ENCODE measurements around the gene DAZ1. TPM values are rescaled to one million over a fixed set of nuclear protein-coding genes. Genes with fewer than 3 reads are reported as not detected.
"Not testable (repeated sequence)": the region's sequence is repeated elsewhere in the genome, so short reads cannot be mapped to it uniquely, and the experiment has no call there.

Gene DAZ1, protein sequence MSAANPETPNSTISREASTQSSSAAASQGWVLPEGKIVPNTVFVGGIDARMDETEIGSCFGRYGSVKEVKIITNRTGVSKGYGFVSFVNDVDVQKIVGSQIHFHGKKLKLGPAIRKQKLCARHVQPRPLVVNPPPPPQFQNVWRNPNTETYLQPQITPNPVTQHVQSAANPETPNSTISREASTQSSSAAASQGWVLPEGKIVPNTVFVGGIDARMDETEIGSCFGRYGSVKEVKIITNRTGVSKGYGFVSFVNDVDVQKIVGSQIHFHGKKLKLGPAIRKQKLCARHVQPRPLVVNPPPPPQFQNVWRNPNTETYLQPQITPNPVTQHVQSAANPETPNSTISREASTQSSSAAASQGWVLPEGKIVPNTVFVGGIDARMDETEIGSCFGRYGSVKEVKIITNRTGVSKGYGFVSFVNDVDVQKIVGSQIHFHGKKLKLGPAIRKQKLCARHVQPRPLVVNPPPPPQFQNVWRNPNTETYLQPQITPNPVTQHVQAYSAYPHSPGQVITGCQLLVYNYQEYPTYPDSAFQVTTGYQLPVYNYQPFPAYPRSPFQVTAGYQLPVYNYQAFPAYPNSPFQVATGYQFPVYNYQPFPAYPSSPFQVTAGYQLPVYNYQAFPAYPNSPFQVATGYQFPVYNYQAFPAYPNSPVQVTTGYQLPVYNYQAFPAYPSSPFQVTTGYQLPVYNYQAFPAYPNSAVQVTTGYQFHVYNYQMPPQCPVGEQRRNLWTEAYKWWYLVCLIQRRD
- not detected for polyA plus RNA-seq (2013, experiment 1 of 2)
- not detected for polyA plus RNA-seq (2013, experiment 2 of 2)

DNA sequence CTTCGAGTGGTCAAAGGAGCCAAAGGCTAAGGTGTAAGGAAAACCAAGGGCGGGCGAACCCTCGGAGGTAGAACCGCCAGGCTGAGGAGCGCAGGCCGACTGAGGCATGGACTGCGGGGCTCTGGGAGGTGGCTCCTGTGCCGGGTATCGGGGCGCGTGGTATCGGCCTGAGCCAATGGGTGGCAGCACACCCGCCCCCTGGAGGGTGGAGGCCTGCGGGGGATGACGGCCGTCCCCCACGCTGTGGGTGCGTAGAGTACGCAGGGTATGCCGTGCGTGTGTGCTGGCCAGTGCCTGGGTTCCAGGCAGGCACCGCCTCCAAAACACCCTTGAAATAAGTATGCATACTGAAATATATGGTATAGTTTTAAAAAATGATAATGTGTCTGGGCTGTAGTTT is at the start of gene DAZ1:
DAZ1 (minus strand) TSS at position 101 of the 400 bp plus-strand sequence. CDS start 208 bp downstream, outside the sequence.
- not testable (repeated sequence) for H3K4me1 ChIP-seq (ENCODE audit: control insufficient read depth, low read depth, low read length); H2AK5ac ChIP-seq (ENCODE audit: low read length); H4K5ac ChIP-seq (ENCODE audit: low read length); H3K4me3 ChIP-seq (ENCODE audit: low read length); H2BK5ac ChIP-seq (ENCODE audit: low read length); H4K8ac ChIP-seq (ENCODE audit: low read depth, low read length); DNase-seq; H3K56ac ChIP-seq (ENCODE audit: low read length); H2BK15ac ChIP-seq (replicated peaks; ENCODE audit: low read depth); H3K79me1 ChIP-seq (ENCODE audit: low read length); H3K4ac ChIP-seq (ENCODE audit: low read depth, low read length); H3K18ac ChIP-seq (ENCODE audit: low read length); H2BK120ac ChIP-seq (ENCODE audit: low read depth, low read length); H3K36me3 ChIP-seq (ENCODE audit: control insufficient read depth, insufficient read depth, low read length); H3K27ac ChIP-seq (ENCODE audit: low read depth, low read length); H3K4me2 ChIP-seq (ENCODE audit: low read length); H3K27me3 ChIP-seq (ENCODE audit: insufficient read depth, low read length, poor library complexity); H3K79me2 ChIP-seq (ENCODE audit: control insufficient read depth, insufficient read depth, low read length); H3K23ac ChIP-seq (ENCODE audit: low read length); H3K9ac ChIP-seq (ENCODE audit: low read length)
- no CpG with 5 or more reads among the region's 23 CpGs for WGBS (ENCODE audit: extremely low coverage, insufficient coverage, low lambda C conversion rate)

DNA sequence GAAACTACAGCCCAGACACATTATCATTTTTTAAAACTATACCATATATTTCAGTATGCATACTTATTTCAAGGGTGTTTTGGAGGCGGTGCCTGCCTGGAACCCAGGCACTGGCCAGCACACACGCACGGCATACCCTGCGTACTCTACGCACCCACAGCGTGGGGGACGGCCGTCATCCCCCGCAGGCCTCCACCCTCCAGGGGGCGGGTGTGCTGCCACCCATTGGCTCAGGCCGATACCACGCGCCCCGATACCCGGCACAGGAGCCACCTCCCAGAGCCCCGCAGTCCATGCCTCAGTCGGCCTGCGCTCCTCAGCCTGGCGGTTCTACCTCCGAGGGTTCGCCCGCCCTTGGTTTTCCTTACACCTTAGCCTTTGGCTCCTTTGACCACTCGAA is 20.4 kb upstream of the DAZ1 start, which contains the start of gene DAZ2:
DAZ2 (plus strand) TSS at position 301 of the 400 bp plus-strand sequence. CDS start 208 bp downstream, outside the sequence.
- H3K79me1 ChIP-seq (ENCODE audit: low read length); H4K8ac ChIP-seq (ENCODE audit: low read depth, low read length); H2BK15ac ChIP-seq (replicated peaks; ENCODE audit: low read depth); H3K79me2 ChIP-seq (ENCODE audit: control insufficient read depth, insufficient read depth, low read length); DNase-seq; H3K36me3 ChIP-seq (ENCODE audit: control insufficient read depth, insufficient read depth, low read length); H3K23ac ChIP-seq (ENCODE audit: low read length); H3K18ac ChIP-seq (ENCODE audit: low read length); H3K56ac ChIP-seq (ENCODE audit: low read length); H3K27me3 ChIP-seq (ENCODE audit: insufficient read depth, low read length, poor library complexity); H3K27ac ChIP-seq (ENCODE audit: low read depth, low read length); H2AK5ac ChIP-seq (ENCODE audit: low read length); H3K4me1 ChIP-seq (ENCODE audit: control insufficient read depth, low read depth, low read length); H3K4me3 ChIP-seq (ENCODE audit: low read length); H3K9ac ChIP-seq (ENCODE audit: low read length); H2BK5ac ChIP-seq (ENCODE audit: low read length); H3K4me2 ChIP-seq (ENCODE audit: low read length); H2BK120ac ChIP-seq (ENCODE audit: low read depth, low read length); H4K5ac ChIP-seq (ENCODE audit: low read length); H3K4ac ChIP-seq (ENCODE audit: low read depth, low read length): not testable (repeated sequence)
- WGBS (ENCODE audit: extremely low coverage, insufficient coverage, low lambda C conversion rate) = no CpG with 5 or more reads among the region's 23 CpGs

DNA sequence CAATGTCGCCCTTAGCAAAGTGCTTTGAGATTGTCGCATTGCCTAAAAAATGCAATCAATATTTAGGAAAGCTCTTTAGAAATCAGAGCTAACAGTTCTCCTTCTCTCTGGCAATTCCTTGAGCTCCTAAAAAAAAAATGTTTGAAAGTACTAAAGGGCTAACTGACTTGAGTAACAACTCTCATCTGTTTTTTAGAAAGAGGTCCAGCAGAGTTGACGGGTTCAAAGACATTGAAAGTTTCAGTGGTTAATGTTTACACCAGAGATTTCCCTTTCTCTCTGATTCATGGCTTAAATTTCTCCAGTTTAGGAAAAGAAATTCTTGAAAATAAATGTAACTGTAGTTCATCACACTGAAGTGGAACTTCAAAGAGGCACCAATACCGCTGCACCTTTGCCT is 11.9 kb upstream of the DAZ1 start:
- H2BK5ac ChIP-seq (ENCODE audit: low read length); H3K56ac ChIP-seq (ENCODE audit: low read length); H3K27ac ChIP-seq (ENCODE audit: low read depth, low read length); H3K27me3 ChIP-seq (ENCODE audit: insufficient read depth, low read length, poor library complexity); H3K4me1 ChIP-seq (ENCODE audit: control insufficient read depth, low read depth, low read length); H3K23ac ChIP-seq (ENCODE audit: low read length); DNase-seq; H2BK15ac ChIP-seq (replicated peaks; ENCODE audit: low read depth); H3K4me2 ChIP-seq (ENCODE audit: low read length); H3K4me3 ChIP-seq (ENCODE audit: low read length); H3K79me2 ChIP-seq (ENCODE audit: control insufficient read depth, insufficient read depth, low read length); H2AK5ac ChIP-seq (ENCODE audit: low read length); H4K5ac ChIP-seq (ENCODE audit: low read length); H3K79me1 ChIP-seq (ENCODE audit: low read length); H3K9ac ChIP-seq (ENCODE audit: low read length); H2BK120ac ChIP-seq (ENCODE audit: low read depth, low read length); H3K18ac ChIP-seq (ENCODE audit: low read length); H3K4ac ChIP-seq (ENCODE audit: low read depth, low read length); H3K36me3 ChIP-seq (ENCODE audit: control insufficient read depth, insufficient read depth, low read length); H4K8ac ChIP-seq (ENCODE audit: low read depth, low read length): not testable (repeated sequence)
- WGBS (ENCODE audit: extremely low coverage, insufficient coverage, low lambda C conversion rate) = no CpG with 5 or more reads among the region's 4 CpGs

- H3K36me3 ChIP-seq (ENCODE audit: control insufficient read depth, insufficient read depth, low read length); H3K23ac ChIP-seq (ENCODE audit: low read length); H3K18ac ChIP-seq (ENCODE audit: low read length); H3K4me3 ChIP-seq (ENCODE audit: low read length); H3K56ac ChIP-seq (ENCODE audit: low read length); H2BK15ac ChIP-seq (replicated peaks; ENCODE audit: low read depth); H2BK5ac ChIP-seq (ENCODE audit: low read length); H3K4me1 ChIP-seq (ENCODE audit: control insufficient read depth, low read depth, low read length); H4K5ac ChIP-seq (ENCODE audit: low read length); H3K27me3 ChIP-seq (ENCODE audit: insufficient read depth, low read length, poor library complexity); DNase-seq; H3K27ac ChIP-seq (ENCODE audit: low read depth, low read length); H3K9ac ChIP-seq (ENCODE audit: low read length); H3K79me1 ChIP-seq (ENCODE audit: low read length); H3K79me2 ChIP-seq (ENCODE audit: control insufficient read depth, insufficient read depth, low read length); H3K4me2 ChIP-seq (ENCODE audit: low read length); H2AK5ac ChIP-seq (ENCODE audit: low read length); H4K8ac ChIP-seq (ENCODE audit: low read depth, low read length); H2BK120ac ChIP-seq (ENCODE audit: low read depth, low read length); H3K4ac ChIP-seq (ENCODE audit: low read depth, low read length): not testable (repeated sequence)
- no CpG with 5 or more reads among the region's 4 CpGs for WGBS (ENCODE audit: extremely low coverage, insufficient coverage, low lambda C conversion rate)
These were observed 11.1 kb upstream of the DAZ1 start for GRCh38 chrY:23209802-23210495.

DNA sequence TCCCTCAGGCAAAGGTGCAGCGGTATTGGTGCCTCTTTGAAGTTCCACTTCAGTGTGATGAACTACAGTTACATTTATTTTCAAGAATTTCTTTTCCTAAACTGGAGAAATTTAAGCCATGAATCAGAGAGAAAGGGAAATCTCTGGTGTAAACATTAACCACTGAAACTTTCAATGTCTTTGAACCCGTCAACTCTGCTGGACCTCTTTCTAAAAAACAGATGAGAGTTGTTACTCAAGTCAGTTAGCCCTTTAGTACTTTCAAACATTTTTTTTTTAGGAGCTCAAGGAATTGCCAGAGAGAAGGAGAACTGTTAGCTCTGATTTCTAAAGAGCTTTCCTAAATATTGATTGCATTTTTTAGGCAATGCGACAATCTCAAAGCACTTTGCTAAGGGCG is 8.6 kb upstream of the DAZ1 start:
- H4K5ac ChIP-seq (ENCODE audit: low read length); H2AK5ac ChIP-seq (ENCODE audit: low read length); H3K9ac ChIP-seq (ENCODE audit: low read length); H3K27ac ChIP-seq (ENCODE audit: low read depth, low read length); H3K4me2 ChIP-seq (ENCODE audit: low read length); H2BK120ac ChIP-seq (ENCODE audit: low read depth, low read length); H3K4me3 ChIP-seq (ENCODE audit: low read length); H3K4ac ChIP-seq (ENCODE audit: low read depth, low read length); H3K56ac ChIP-seq (ENCODE audit: low read length); H3K79me2 ChIP-seq (ENCODE audit: control insufficient read depth, insufficient read depth, low read length); H2BK5ac ChIP-seq (ENCODE audit: low read length); H3K79me1 ChIP-seq (ENCODE audit: low read length); H3K23ac ChIP-seq (ENCODE audit: low read length); H3K4me1 ChIP-seq (ENCODE audit: control insufficient read depth, low read depth, low read length); H4K8ac ChIP-seq (ENCODE audit: low read depth, low read length); H3K27me3 ChIP-seq (ENCODE audit: insufficient read depth, low read length, poor library complexity); H2BK15ac ChIP-seq (replicated peaks; ENCODE audit: low read depth); H3K36me3 ChIP-seq (ENCODE audit: control insufficient read depth, insufficient read depth, low read length); H3K18ac ChIP-seq (ENCODE audit: low read length); DNase-seq: not testable (repeated sequence)
- WGBS (ENCODE audit: extremely low coverage, insufficient coverage, low lambda C conversion rate) = no CpG with 5 or more reads among the region's 4 CpGs
